Testis (tissue), 2 donors: ENCODE measurements around the gene TMEM87B.

ENCODE experiments used
- CTCF ChIP-seq, 3 experiments: fragments of 450-650 bp in 2 of 3; fragments of 200-600 bp in 1 of 3; sonication (generic) in 1 of 3; IDR thresholded peaks; one replicate each; pipeline ENCODE4 v1.5.1; 2016 to 2019; ENCODE audit warnings: antibody characterized with exemption in 3 of 3, mild to moderate bottlenecking in 2 of 3, moderate library complexity in 1 of 3
- POLR2A ChIP-seq: fragments of 450-650 bp; IDR thresholded peaks from one replicate; pipeline ENCODE4 v1.6.1; 2017; ENCODE audit warnings: antibody characterized with exemption, mild to moderate bottlenecking, moderate library complexity

GRCh38 chr2:112109278-112109677 lies 54.2 kb downstream of the TMEM87B start:
- TF ChIP-seq CTCF (IDR thresholded peaks at IDR 0.05) (no peak), POLR2A (no peak)
